SK-N-MC (cell line): ENCODE measurements around the gene KISS1.

Source experiments
- EZH2 ChIP-seq: fragments of 200-600 bp; sonication (generic); IDR thresholded peaks from one replicate; pipeline ENCODE4 v1.6.1; 2017; ENCODE audit warnings: antibody characterized with exemption
- FOXP2 ChIP-seq: optimal IDR thresholded peaks from 2 replicates; pipeline ENCODE3; 2011; ENCODE audit warnings: mild to moderate bottlenecking, moderate library complexity; ENCODE audit not compliant: insufficient read depth; ENCODE audit errors: extremely low read length, control extremely low read depth
- POLR2AphosphoS5 ChIP-seq: IDR thresholded peaks from 2 replicates; pipeline ENCODE4 v1.6.1; 2012; ENCODE audit warnings: mild to moderate bottlenecking, low read depth, low read length, borderline replicate concordance

- no peak for TF ChIP-seq POLR2AphosphoS5
- TF ChIP-seq EZH2: no peak
- no peak for TF ChIP-seq FOXP2
These were observed 8.7 kb upstream of the KISS1 start for GRCh38 chr1:204204944-204205343.
